IMR-90 (cell line): ENCODE data around the gene YAF2. TPM values are rescaled to one million over a fixed set of nuclear protein-coding genes. Genes with fewer than 3 reads are reported as not detected.

Experiments
- ATAC-seq: fragments of 200-7000 bp; cut with Tn5 transposase; 2 replicates; pipeline ENCODE4 v1.9.1; 2020; ENCODE audit warnings: low read depth, mild to moderate bottlenecking, moderate library complexity
- BruUV-seq: library from RNA; stranded (reverse); fragments of 400-500 nt; replicated peaks from 2 replicates; lab custom pipeline; 2021; lab: Mats Ljungman, UMichigan
- CTCF ChIA-PET: fragments of 300-600 bp; formaldehyde crosslinking; extraction: SDS; loops from one replicate; lab custom pipeline; 2021; ENCODE audit warnings: antibody characterized with exemption; lab: Yijun Ruan, JAX
- POLR2A ChIA-PET: fragments of 300-600 bp; sonication (Branson Sonifier 250); formaldehyde crosslinking; loops from one replicate; lab custom pipeline; 2022; ENCODE audit warnings: antibody characterized with exemption; ENCODE audit not compliant: unreplicated experiment; lab: Charles Lee
- DNase-seq: peaks from one replicate; pipeline ENCODE4 v3.0.0; 2013
- H2AFZ ChIP-seq: replicated peaks from 2 replicates; pipeline ENCODE3; 2013; ENCODE audit warnings: low read length, mild to moderate bottlenecking; ENCODE audit not compliant: poor library complexity
- H2AK5ac ChIP-seq: 2 replicates; pipeline ENCODE4 v1.6.1; 2013; ENCODE audit warnings: low read depth, low read length, inconsistent platforms
- H2AK9ac ChIP-seq: replicated peaks from 2 replicates; pipeline ENCODE3; 2013; ENCODE audit warnings: mild to moderate bottlenecking, low read depth, low read length, moderate library complexity; ENCODE audit not compliant: poor library complexity
- H2BK120ac ChIP-seq: 2 replicates; pipeline ENCODE4 v1.6.1; 2013; ENCODE audit warnings: low read depth, low read length, inconsistent platforms
- H2BK15ac ChIP-seq: 3 replicates; pipeline ENCODE4 v1.6.1; 2013; ENCODE audit warnings: low read depth, low read length, inconsistent platforms
- H2BK20ac ChIP-seq: 2 replicates; pipeline ENCODE4 v1.6.1; 2013; ENCODE audit warnings: low read depth, mild to moderate bottlenecking, inconsistent platforms, low read length, moderate library complexity
- H2BK5ac ChIP-seq: 2 replicates; pipeline ENCODE4 v1.6.1; 2013; ENCODE audit warnings: mild to moderate bottlenecking, low read depth, low read length, inconsistent platforms; ENCODE audit not compliant: poor library complexity, severe bottlenecking
- H3K14ac ChIP-seq: replicated peaks from 2 replicates; pipeline ENCODE4 v1.6.1; 2013; ENCODE audit warnings: low read depth, low read length, inconsistent platforms
- H3K18ac ChIP-seq: 2 replicates; pipeline ENCODE4 v1.6.1; 2013; ENCODE audit warnings: low read depth, low read length, control low read depth
- H3K23ac ChIP-seq: 2 replicates; pipeline ENCODE4 v1.6.1; 2013; ENCODE audit warnings: low read depth, low read length, inconsistent platforms
- H3K27ac ChIP-seq: 2 replicates; pipeline ENCODE4 v1.5.1; 2013; ENCODE audit warnings: mild to moderate bottlenecking, control low read depth, low read length; ENCODE audit not compliant: insufficient read depth
- H3K27me3 ChIP-seq: 2 replicates; pipeline ENCODE4 v1.6.1; 2013; ENCODE audit warnings: low read length; ENCODE audit not compliant: control insufficient read depth, insufficient read depth
- H3K36me3 ChIP-seq: 2 replicates; pipeline ENCODE4 v1.6.1; 2013; ENCODE audit warnings: low read length, mixed read lengths; ENCODE audit not compliant: control insufficient read depth, insufficient read depth
- H3K4ac ChIP-seq: 2 replicates; pipeline ENCODE4 v1.6.1; 2013; ENCODE audit warnings: low read depth, low read length, inconsistent platforms
- H3K4me1 ChIP-seq: 2 replicates; pipeline ENCODE4 v1.6.1; 2013; ENCODE audit warnings: low read length, mixed read lengths; ENCODE audit not compliant: control insufficient read depth, insufficient read depth
- H3K4me2 ChIP-seq: 2 replicates; pipeline ENCODE4 v1.6.1; 2013; ENCODE audit warnings: low read depth, mild to moderate bottlenecking, control low read depth, low read length, moderate library complexity
- H3K4me3 ChIP-seq: 2 replicates; pipeline ENCODE4 v1.5.1; 2013; ENCODE audit warnings: low read depth, mild to moderate bottlenecking, control low read depth, low read length, moderate library complexity; ENCODE audit not compliant: insufficient read depth
- H3K56ac ChIP-seq: 2 replicates; pipeline ENCODE4 v1.6.1; 2013; ENCODE audit warnings: low read length, inconsistent platforms; ENCODE audit not compliant: insufficient read depth; ENCODE audit errors: extremely low read depth
- H3K79me1 ChIP-seq, 2 experiments: 2 replicates each; pipeline ENCODE4 v1.6.1; 2013; ENCODE audit warnings: low read length in 2 of 2, inconsistent platforms in 1 of 2, low read depth in 1 of 2
- H3K9ac ChIP-seq: 2 replicates; pipeline ENCODE4 v1.6.1; 2013; ENCODE audit warnings: low read depth, low read length, control low read depth
- H3K9me1 ChIP-seq: 2 replicates; pipeline ENCODE4 v1.6.1; 2013; ENCODE audit warnings: low read length, inconsistent platforms; ENCODE audit not compliant: insufficient read depth
- H3K9me3 ChIP-seq: 2 replicates; pipeline ENCODE4 v1.6.1; 2013; ENCODE audit warnings: low read length; ENCODE audit not compliant: control insufficient read depth, insufficient read depth
- H4K20me1 ChIP-seq: 2 replicates; pipeline ENCODE4 v1.6.1; 2013; ENCODE audit warnings: low read length, inconsistent platforms; ENCODE audit not compliant: insufficient read depth
- H4K5ac ChIP-seq: 2 replicates; pipeline ENCODE4 v1.6.1; 2013; ENCODE audit warnings: mild to moderate bottlenecking, low read depth, low read length, control low read depth
- H4K8ac ChIP-seq, 2 experiments: 2 replicates each; pipeline ENCODE4 v1.6.1; 2013; ENCODE audit warnings: low read depth in 2 of 2, low read length in 2 of 2, control low read depth in 1 of 2, inconsistent platforms in 1 of 2
- H4K91ac ChIP-seq: 2 replicates; pipeline ENCODE4 v1.6.1; 2013; ENCODE audit warnings: low read depth, low read length, inconsistent platforms; ENCODE audit not compliant: insufficient read depth
- BHLHE40 ChIP-seq: fragments of 150-350 bp; IDR thresholded peaks from 2 replicates; pipeline ENCODE4 v1.6.1; 2016; ENCODE audit warnings: mild to moderate bottlenecking, low read depth, low read length
- CEBPB ChIP-seq: IDR thresholded peaks from 2 replicates; pipeline ENCODE4 v1.6.1; 2012; ENCODE audit warnings: low read depth, low read length, improper control_type of control experiment
- CHD1 ChIP-seq: IDR thresholded peaks from 2 replicates; pipeline ENCODE4 v1.6.1; 2012; ENCODE audit warnings: low read depth, low read length, improper control_type of control experiment
- FOS ChIP-seq: fragments of 150-350 bp; IDR thresholded peaks from 2 replicates; pipeline ENCODE4 v1.6.1; 2016; ENCODE audit warnings: low read depth, low read length
- MAFK ChIP-seq: IDR thresholded peaks from 2 replicates; pipeline ENCODE4 v1.6.1; 2012; ENCODE audit warnings: low read depth, low read length, improper control_type of control experiment
- MAZ ChIP-seq: IDR thresholded peaks from 2 replicates; pipeline ENCODE4 v1.6.1; 2012; ENCODE audit warnings: low read depth, mild to moderate bottlenecking, low read length, improper control_type of control experiment, moderate library complexity, borderline replicate concordance
- MXI1 ChIP-seq: IDR thresholded peaks from 2 replicates; pipeline ENCODE4 v1.6.1; 2012; ENCODE audit warnings: low read depth, mild to moderate bottlenecking, low read length, moderate library complexity, borderline replicate concordance
- NFE2L2 ChIP-seq: fragments of 150-350 bp; IDR thresholded peaks from 2 replicates; pipeline ENCODE4 v1.6.1; 2016; ENCODE audit warnings: low read depth, mild to moderate bottlenecking, low read length
- POLR2A ChIP-seq: IDR thresholded peaks from 2 replicates; pipeline ENCODE4 v1.6.1; 2012; ENCODE audit warnings: mild to moderate bottlenecking, low read depth, low read length
- RAD21 ChIP-seq: IDR thresholded peaks from 2 replicates; pipeline ENCODE4 v1.6.1; 2012; ENCODE audit warnings: low read length, improper control_type of control experiment
- RCOR1 ChIP-seq: IDR thresholded peaks from 2 replicates; pipeline ENCODE4 v1.6.1; 2012; ENCODE audit warnings: mild to moderate bottlenecking, low read length, improper control_type of control experiment; ENCODE audit not compliant: insufficient replicate concordance
- RFX5 ChIP-seq: IDR thresholded peaks from 2 replicates; pipeline ENCODE4 v1.8.0; 2012; ENCODE audit warnings: low read depth, mild to moderate bottlenecking, low read length, moderate library complexity
- SMC3 ChIP-seq: fragments of 150-350 bp; IDR thresholded peaks from 2 replicates; pipeline ENCODE4 v1.6.1; 2016; ENCODE audit warnings: low read depth, mild to moderate bottlenecking, antibody characterized with exemption, low read length, moderate library complexity
- WGBS, 2 experiments: methylation state at CpG; one replicate each; pipeline versions ENCODE4 v1.1.5 to v1.1.7; 2013; ENCODE audit warnings: missing lambda C conversion rate in 2 of 2; ENCODE audit not compliant: insufficient read length in 1 of 2; ENCODE audit errors: extremely low coverage in 2 of 2; 5-methylcytosine and 5-hydroxymethylcytosine counted together
- dilution Hi-C: fragments of 300-500 bp; cut with HindIII; formaldehyde crosslinking; loops from one replicate; pipeline ENCODE4 v1.14.3; 2018; ENCODE audit warnings: low sequenced_read_pairs; ENCODE audit not compliant: unreplicated experiment
- in situ Hi-C: fragments of 300-500 bp; cut with MboI; formaldehyde crosslinking; loops from 3 replicates; pipeline ENCODE4 v1.14.3; 2019; ENCODE audit warnings: low sequenced_read_pairs, inconsistent platforms, mixed read lengths
- intact Hi-C: fragments of 100-400 bp; cut with micrococcal nuclease; formaldehyde crosslinking; loops from 2 replicates; pipeline ENCODE4 v1.10.0; 2022
- polyA plus RNA-seq, 3 experiments: library from polyadenylated mRNA; depleted of rRNA; stranded (reverse); fragments of >200 nt; gene quantifications; 2 replicates each; pipeline ENCODE4 v1.2.3, GENCODE V29; 2012; ENCODE audit warnings: low replicate concordance in 1 of 3
- total RNA-seq: library from RNA; depleted of rRNA; stranded (reverse); fragments of >200 nt; gene quantifications from 2 replicates; pipeline ENCODE4 v1.2.3, GENCODE V29; 2012
- TF ChIP-seq, protein P1 (sequence below): fragments of 150-350 bp; IDR thresholded peaks from 2 replicates; pipeline ENCODE4 v1.6.1; 2017; ENCODE audit warnings: mild to moderate bottlenecking, antibody characterized with exemption, low read length, low read depth
- TF ChIP-seq, protein P2 (sequence below): fragments of 150-350 bp; IDR thresholded peaks from 2 replicates; pipeline ENCODE4 v1.6.1; 2016; ENCODE audit warnings: low read depth, mild to moderate bottlenecking, low read length, moderate library complexity, borderline replicate concordance
- TF ChIP-seq, protein P3 (sequence below): conservative IDR thresholded peaks from 2 replicates; pipeline ENCODE4 v1.5.1; 2012; ENCODE audit warnings: mild to moderate bottlenecking, low read depth, low read length, improper control_type of control experiment

The YAF2 gene
- total and polyA plus RNA-seq, 2 of the 4 experiments (the other 2 are of a cell fraction): 7.9 to 14.2 TPM

DNA sequence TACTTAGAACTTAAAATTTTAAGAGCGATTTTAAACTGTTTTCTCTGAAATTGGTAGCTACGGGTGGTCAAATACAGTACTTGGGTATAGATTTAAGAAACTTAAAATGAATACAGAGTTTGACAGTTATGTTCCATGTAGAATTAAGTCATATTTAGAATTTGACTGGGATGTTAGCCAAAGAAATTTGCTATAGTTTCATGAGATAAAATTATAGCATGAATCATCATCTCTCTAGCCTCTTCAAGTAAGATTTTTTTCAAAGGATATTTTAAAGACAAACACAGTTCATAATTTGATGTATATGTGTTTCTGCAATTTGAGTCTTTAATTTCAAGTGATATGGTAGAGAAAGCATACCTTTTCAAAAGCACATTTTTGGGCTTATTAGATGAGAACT is 46.8 kb upstream of the YAF2 start:
- H3K23ac ChIP-seq: no peak overlapping the region
- H2BK120ac ChIP-seq: no peak overlapping the region
- H2BK5ac ChIP-seq: no peak overlapping the region
- no peaks in the 10 kb centered on the region for H3K36me3 ChIP-seq
- no TSS peak for BruUV-seq
- peak; percentile 34 for DNase-seq
- H3K4me2 ChIP-seq: no peak overlapping the region
- H3K9me3 ChIP-seq: no peaks in the 10 kb centered on the region
- H3K14ac ChIP-seq: no peak overlapping the region
- H4K20me1 ChIP-seq: no peaks in the 10 kb centered on the region
- H2AK9ac ChIP-seq: no peak overlapping the region
- dilution Hi-C loops: no loop called here
- CTCF ChIA-PET: no interaction called here
- H4K8ac ChIP-seq: no peak overlapping the region
- H3K4me1 ChIP-seq: no peaks in the 10 kb centered on the region
- TF ChIP-seq MAZ (no peak), POLR2A (no peak), FOS (no peak), NFE2L2 (no peak), RAD21 (no peak), MXI1 (no peak), MAFK (no peak), CEBPB (no peak), SMC3 (no peak), RFX5 (no peak), BHLHE40 (no peak), CHD1 (no peak), RCOR1 (no peak)
- TF ChIP-seq, protein P1, sequence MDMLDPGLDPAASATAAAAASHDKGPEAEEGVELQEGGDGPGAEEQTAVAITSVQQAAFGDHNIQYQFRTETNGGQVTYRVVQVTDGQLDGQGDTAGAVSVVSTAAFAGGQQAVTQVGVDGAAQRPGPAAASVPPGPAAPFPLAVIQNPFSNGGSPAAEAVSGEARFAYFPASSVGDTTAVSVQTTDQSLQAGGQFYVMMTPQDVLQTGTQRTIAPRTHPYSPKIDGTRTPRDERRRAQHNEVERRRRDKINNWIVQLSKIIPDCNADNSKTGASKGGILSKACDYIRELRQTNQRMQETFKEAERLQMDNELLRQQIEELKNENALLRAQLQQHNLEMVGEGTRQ: no peak
- TF ChIP-seq, protein P2, sequence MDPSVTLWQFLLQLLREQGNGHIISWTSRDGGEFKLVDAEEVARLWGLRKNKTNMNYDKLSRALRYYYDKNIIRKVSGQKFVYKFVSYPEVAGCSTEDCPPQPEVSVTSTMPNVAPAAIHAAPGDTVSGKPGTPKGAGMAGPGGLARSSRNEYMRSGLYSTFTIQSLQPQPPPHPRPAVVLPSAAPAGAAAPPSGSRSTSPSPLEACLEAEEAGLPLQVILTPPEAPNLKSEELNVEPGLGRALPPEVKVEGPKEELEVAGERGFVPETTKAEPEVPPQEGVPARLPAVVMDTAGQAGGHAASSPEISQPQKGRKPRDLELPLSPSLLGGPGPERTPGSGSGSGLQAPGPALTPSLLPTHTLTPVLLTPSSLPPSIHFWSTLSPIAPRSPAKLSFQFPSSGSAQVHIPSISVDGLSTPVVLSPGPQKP: no peak
- TF ChIP-seq, protein P3, sequence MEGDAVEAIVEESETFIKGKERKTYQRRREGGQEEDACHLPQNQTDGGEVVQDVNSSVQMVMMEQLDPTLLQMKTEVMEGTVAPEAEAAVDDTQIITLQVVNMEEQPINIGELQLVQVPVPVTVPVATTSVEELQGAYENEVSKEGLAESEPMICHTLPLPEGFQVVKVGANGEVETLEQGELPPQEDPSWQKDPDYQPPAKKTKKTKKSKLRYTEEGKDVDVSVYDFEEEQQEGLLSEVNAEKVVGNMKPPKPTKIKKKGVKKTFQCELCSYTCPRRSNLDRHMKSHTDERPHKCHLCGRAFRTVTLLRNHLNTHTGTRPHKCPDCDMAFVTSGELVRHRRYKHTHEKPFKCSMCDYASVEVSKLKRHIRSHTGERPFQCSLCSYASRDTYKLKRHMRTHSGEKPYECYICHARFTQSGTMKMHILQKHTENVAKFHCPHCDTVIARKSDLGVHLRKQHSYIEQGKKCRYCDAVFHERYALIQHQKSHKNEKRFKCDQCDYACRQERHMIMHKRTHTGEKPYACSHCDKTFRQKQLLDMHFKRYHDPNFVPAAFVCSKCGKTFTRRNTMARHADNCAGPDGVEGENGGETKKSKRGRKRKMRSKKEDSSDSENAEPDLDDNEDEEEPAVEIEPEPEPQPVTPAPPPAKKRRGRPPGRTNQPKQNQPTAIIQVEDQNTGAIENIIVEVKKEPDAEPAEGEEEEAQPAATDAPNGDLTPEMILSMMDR: no peak
- no peak overlapping the region for H3K4ac ChIP-seq
- H3K27ac ChIP-seq: no peak overlapping the region
- H3K4me3 ChIP-seq: no peak overlapping the region
- H3K56ac ChIP-seq: no peak overlapping the region
- H3K27me3 ChIP-seq: peaks cover 3% of the 10 kb centered on the region
- intact Hi-C loops: no loop called here
- H4K91ac ChIP-seq: no peak overlapping the region
- no CpG with 5 or more reads among the region's 2 CpGs for WGBS, 2 experiments
- H3K79me1 ChIP-seq: no peaks in the 10 kb centered on the region
- no peak overlapping the region for H3K9ac ChIP-seq
- H4K5ac ChIP-seq: no peak overlapping the region
- H2BK20ac ChIP-seq: no peak overlapping the region
- H3K18ac ChIP-seq: no peak overlapping the region
- POLR2A ChIA-PET: no interaction called here
- H3K9me1 ChIP-seq: no peaks in the 10 kb centered on the region
- H2AK5ac ChIP-seq: no peak overlapping the region
- ATAC-seq: no peak
- in situ Hi-C loops: no loop called here
- H2BK15ac ChIP-seq: no peak overlapping the region
- no peak overlapping the region for H2AFZ ChIP-seq
